ENCODE data around the gene ABCE1.

- TF ChIP-seq CTCF (IDR thresholded peaks at IDR 0.05) (no peak), POLR2A (IDR thresholded peaks at IDR 0.05) (no peak)
Observed at GRCh38 chr4:145075742-145076468, 22.2 kb upstream of the ABCE1 start.
